Suprapubic skin (tissue), 4 donors: Measurements from ENCODE around the gene CERS6.

Source experiments
- CTCF ChIP-seq, 2 donors: fragments of 200-600 bp in 1 of 2; fragments of 450-650 bp in 1 of 2; sonication (generic) in 1 of 2; IDR thresholded peaks; one replicate each; pipeline ENCODE4 v1.5.1; 2016 to 2019; ENCODE audit warnings: antibody characterized with exemption in 2 of 2, mild to moderate bottlenecking in 1 of 2, moderate library complexity in 1 of 2
- EP300 ChIP-seq: sonication (generic); formaldehyde crosslinking; IDR thresholded peaks from one replicate; pipeline ENCODE4 v1.6.1; 2017; ENCODE audit warnings: antibody characterized with exemption
- POLR2AphosphoS5 ChIP-seq, 3 donors: sonication (generic); formaldehyde crosslinking; IDR thresholded peaks; one replicate each; pipeline ENCODE4 v1.6.1; 2017; ENCODE audit warnings: antibody characterized with exemption in 3 of 3

GRCh38 chr2:168667156-168667555 lies 211.1 kb downstream of the CERS6 start:
- TF ChIP-seq CTCF (IDR thresholded peaks at IDR 0.05) (no peak), POLR2AphosphoS5 (IDR thresholded peaks at IDR 0.05) (no peak), EP300 (no peak)
